Measurements from ENCODE around the gene MEST. TPM values are rescaled to one million over a fixed set of nuclear protein-coding genes. Genes with fewer than 3 reads are reported as not detected.

Gene MEST
- 1 to 10 TPM; 1.4 to 2.3 (median 1.7) TPM for total RNA-seq

- H3K27me3 ChIP-seq, result peaks cover 23 to 63% (median 28%) of the 10 kb centered on the region in 3 donors
- DNase-seq, result no peak
- intact Hi-C loops (cut with DNase I; ENCODE audit: low total_unique reads) (no loop called here), in situ Hi-C loops (cut with MboI; ENCODE audit: low sequenced_read_pairs in 4 of 4) (no loop called here)
- H3K36me3 ChIP-seq, result no peaks in the 10 kb centered on the region
- H3K27ac ChIP-seq, result no peak within 1 kb of the TSS
- no peak for TF ChIP-seq POLR2A (IDR thresholded peaks at IDR 0.05)
- TF ChIP-seq, protein P1, sequence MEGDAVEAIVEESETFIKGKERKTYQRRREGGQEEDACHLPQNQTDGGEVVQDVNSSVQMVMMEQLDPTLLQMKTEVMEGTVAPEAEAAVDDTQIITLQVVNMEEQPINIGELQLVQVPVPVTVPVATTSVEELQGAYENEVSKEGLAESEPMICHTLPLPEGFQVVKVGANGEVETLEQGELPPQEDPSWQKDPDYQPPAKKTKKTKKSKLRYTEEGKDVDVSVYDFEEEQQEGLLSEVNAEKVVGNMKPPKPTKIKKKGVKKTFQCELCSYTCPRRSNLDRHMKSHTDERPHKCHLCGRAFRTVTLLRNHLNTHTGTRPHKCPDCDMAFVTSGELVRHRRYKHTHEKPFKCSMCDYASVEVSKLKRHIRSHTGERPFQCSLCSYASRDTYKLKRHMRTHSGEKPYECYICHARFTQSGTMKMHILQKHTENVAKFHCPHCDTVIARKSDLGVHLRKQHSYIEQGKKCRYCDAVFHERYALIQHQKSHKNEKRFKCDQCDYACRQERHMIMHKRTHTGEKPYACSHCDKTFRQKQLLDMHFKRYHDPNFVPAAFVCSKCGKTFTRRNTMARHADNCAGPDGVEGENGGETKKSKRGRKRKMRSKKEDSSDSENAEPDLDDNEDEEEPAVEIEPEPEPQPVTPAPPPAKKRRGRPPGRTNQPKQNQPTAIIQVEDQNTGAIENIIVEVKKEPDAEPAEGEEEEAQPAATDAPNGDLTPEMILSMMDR (IDR thresholded peaks at IDR 0.05 in 4 of 5, conservative IDR thresholded peaks at IDR 0.05 in 1 of 5), result no peak
- peak within 1 kb of the TSS; percentile 36 to 58 (median 40) for H3K4me3 ChIP-seq
- no peaks in the 10 kb centered on the region for H3K9me3 ChIP-seq
- peaks cover 2 to 8% of the 10 kb centered on the region in 2 donors for H3K4me1 ChIP-seq
- ATAC-seq, result no peak
Observed at GRCh38 chr7:130491841-130492522, at the start of gene MEST. TSS of gene MEST (plus strand) at chr7:130492085. CDS start at chr7:130492314, 229 bp downstream.

DNA sequence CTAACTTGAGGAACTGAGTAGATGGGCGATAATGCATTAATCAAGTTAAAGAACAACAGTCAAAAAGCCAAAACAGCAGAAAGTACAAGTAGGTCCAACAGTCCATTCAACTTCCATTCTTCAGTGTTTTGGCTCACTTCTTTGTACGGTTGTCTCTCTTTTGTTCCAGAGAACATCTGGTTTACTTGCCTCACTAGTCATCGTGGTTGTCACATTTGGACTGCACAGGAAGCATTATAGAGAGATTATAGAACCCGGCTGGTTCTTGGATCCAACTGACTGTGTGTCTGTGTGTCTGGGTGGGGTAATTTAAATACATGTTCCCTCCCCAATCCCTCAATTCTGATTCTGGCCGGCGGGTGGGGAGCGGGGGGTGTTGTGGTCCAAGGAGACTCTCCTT lies 49.3 kb upstream of the MEST start:
- Histone ChIP-seq H3K36me3 (no peaks in the 10 kb centered on the region), H3K4me3 (no peak overlapping the region), H3K27me3 (no peaks in the 10 kb centered on the region), H3K4me1 (peaks cover 0 to 9% of the 10 kb centered on the region in 2 donors), H3K27ac (no peak overlapping the region), H3K9me3 (no peaks in the 10 kb centered on the region)
- ATAC-seq (no peak), DNase-seq (no peak)
- in situ Hi-C loops (cut with MboI; ENCODE audit: low sequenced_read_pairs in 4 of 4), result no loop called here
- TF ChIP-seq, protein P1 (IDR thresholded peaks at IDR 0.05 in 4 of 5, conservative IDR thresholded peaks at IDR 0.05 in 1 of 5), result no peak
- no peak for TF ChIP-seq POLR2A (IDR thresholded peaks at IDR 0.05)
- intact Hi-C loops (cut with DNase I; ENCODE audit: low total_unique reads), result no loop called here

- Histone ChIP-seq H3K27ac (no peak overlapping the region), H3K4me1 (peaks cover 0 to 9% of the 10 kb centered on the region in 2 donors), H3K36me3 (no peaks in the 10 kb centered on the region), H3K27me3 (no peaks in the 10 kb centered on the region), H3K9me3 (no peaks in the 10 kb centered on the region), H3K4me3 (no peak overlapping the region)
- intact Hi-C loops (cut with DNase I; ENCODE audit: low total_unique reads) (no loop called here), in situ Hi-C loops (cut with MboI; ENCODE audit: low sequenced_read_pairs in 4 of 4) (no loop called here)
- ATAC-seq, result no peak
- DNase-seq, result no peak
- TF ChIP-seq, protein P1 (IDR thresholded peaks at IDR 0.05 in 4 of 5, conservative IDR thresholded peaks at IDR 0.05 in 1 of 5), result no peak
- no peak for TF ChIP-seq POLR2A (IDR thresholded peaks at IDR 0.05)
Observed at GRCh38 chr7:130444234-130444633, 47.7 kb upstream of the MEST start.

- intact Hi-C loops (cut with DNase I; ENCODE audit: low total_unique reads), result no loop called here
Observed at GRCh38 chr7:130444751-130445407, 47.0 kb upstream of the MEST start.

More at GRCh38 chr7:130444751-130445407, 47.0 kb upstream of the MEST start:
- Histone ChIP-seq H3K9me3 (no peaks in the 10 kb centered on the region), H3K4me1 (peaks cover 0 to 9% of the 10 kb centered on the region in 2 donors), H3K27me3 (no peaks in the 10 kb centered on the region), H3K36me3 (no peaks in the 10 kb centered on the region), H3K27ac (no peak overlapping the region), H3K4me3 (no peak overlapping the region)
- ATAC-seq, result no peak
- in situ Hi-C loops (cut with MboI; ENCODE audit: low sequenced_read_pairs in 4 of 4), result no loop called here
- TF ChIP-seq POLR2A (IDR thresholded peaks at IDR 0.05), result no peak
- TF ChIP-seq, protein P1 (IDR thresholded peaks at IDR 0.05 in 4 of 5, conservative IDR thresholded peaks at IDR 0.05 in 1 of 5), result no peak
- DNase-seq, result no peak
